K562 (cell line): ENCODE data around the gene PTPRT.

Experiments
- MAFK ChIP-seq: IDR thresholded peaks from 2 replicates; pipeline ENCODE4 v1.6.1; 2011; ENCODE audit warnings: low read length, improper control_type of control experiment
- TAF1 ChIP-seq: IDR thresholded peaks from 2 replicates; pipeline ENCODE4 v1.6.1; 2011; ENCODE audit warnings: mild to moderate bottlenecking, low read length, moderate library complexity; ENCODE audit not compliant: insufficient read depth, control insufficient read depth, severe bottlenecking; ENCODE audit errors: extremely low read depth
- ZFP1 ChIP-seq: fragments of 450-650 bp; formaldehyde crosslinking; IDR thresholded peaks from 2 replicates; pipeline ENCODE4 v1.4.0; 2020; ENCODE audit warnings: mild to moderate bottlenecking, mixed read lengths
- ZNF12 ChIP-seq: sonication (generic); formaldehyde crosslinking; IDR thresholded peaks from 2 replicates; pipeline ENCODE4 v1.4.0; 2020; ENCODE audit warnings: mild to moderate bottlenecking, missing genetic modification reagents
- ZNF140 ChIP-seq: fragments of 250-450 bp; sonication (Bioruptor Pico); IDR thresholded peaks from 2 replicates; pipeline ENCODE4 v1.8.0; 2021; ENCODE audit warnings: moderate library complexity, mild to moderate bottlenecking, inconsistent platforms

- TF ChIP-seq MAFK, result no peak
- TF ChIP-seq ZFP1 (CRISPR knock-in tag), result no peak
- TF ChIP-seq ZNF12, result no peak
- no peak for TF ChIP-seq ZNF140 (CRISPR knock-in tag)
- no peak for TF ChIP-seq TAF1
Measured at GRCh38 chr20:42915081-42915480, 274.6 kb downstream of the PTPRT start.
